Measurements from ENCODE around the gene UBTD2.
"Not testable (repeated sequence)": the region's sequence is repeated elsewhere in the genome, so short reads cannot be mapped to it uniquely, and the experiment has no call there.

Gene UBTD2, protein sequence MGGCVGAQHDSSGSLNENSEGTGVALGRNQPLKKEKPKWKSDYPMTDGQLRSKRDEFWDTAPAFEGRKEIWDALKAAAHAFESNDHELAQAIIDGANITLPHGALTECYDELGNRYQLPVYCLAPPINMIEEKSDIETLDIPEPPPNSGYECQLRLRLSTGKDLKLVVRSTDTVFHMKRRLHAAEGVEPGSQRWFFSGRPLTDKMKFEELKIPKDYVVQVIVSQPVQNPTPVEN

DNA sequence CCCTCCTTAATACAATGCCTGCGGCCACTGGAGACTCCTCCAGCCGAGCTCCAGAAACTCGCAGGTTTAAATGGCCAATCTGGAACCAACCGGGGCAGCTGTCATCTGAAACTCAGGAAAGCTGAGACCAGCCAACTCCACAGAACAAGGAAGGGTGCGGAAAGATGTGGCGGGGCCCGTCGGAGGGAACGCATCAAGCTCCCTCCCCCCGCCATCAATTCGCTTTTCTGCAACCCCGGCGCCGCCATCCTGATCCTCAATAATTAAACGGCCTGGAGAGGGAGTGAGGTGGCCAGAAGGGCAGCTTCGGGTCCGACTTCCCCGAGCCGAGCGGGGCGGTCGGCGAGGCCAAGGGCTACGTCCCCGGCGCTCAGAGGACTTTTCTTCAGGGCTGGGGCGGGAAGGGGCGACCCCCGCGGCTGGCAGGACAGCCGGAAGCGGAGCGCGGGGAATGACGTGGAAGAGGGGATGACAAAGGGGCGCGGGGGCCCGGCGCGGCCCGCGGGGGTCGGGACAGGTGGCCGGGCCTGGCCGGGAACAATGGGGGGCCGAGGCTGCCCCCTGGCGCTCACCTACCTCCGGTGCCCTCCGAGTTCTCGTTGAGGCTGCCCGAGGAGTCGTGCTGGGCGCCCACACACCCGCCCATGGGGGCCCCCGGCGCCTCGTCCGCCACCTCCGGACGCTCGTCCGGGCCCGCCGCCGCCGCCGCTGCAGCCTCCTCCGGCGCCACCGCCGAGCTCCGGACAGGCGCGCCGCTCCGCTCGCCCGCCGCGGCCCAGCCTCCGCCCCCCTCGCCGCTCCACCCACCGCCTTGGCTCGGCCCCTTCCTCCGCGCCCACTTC lies at the start of gene UBTD2:
Gene UBTD2, minus strand, starts transcription at position 745 of the 842 bp plus-strand sequence. Its CDS starts 99 bp downstream, at position 646.
- DNase-seq, result peak; percentile 69

DNA sequence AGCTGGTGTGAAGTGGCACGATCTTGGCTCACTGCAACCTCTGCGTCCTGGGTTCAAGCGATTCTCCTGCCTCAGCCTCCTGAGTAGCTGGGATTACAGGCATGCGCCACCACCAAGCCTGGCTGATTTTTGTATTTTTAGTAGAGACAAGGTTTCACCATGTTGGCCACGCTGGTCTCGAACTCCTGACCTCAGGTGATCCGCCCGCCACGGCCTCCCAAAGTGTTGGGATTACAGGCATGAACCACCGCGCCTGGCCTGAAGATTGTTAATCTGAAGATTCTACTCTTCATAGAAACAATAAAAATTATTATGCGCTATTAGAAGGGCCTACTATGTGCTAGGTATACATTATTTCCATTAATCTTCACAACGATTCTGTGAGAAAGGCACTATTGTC lies 43.3 kb upstream of the UBTD2 start:
- DNase-seq, result not testable (repeated sequence)

DNA sequence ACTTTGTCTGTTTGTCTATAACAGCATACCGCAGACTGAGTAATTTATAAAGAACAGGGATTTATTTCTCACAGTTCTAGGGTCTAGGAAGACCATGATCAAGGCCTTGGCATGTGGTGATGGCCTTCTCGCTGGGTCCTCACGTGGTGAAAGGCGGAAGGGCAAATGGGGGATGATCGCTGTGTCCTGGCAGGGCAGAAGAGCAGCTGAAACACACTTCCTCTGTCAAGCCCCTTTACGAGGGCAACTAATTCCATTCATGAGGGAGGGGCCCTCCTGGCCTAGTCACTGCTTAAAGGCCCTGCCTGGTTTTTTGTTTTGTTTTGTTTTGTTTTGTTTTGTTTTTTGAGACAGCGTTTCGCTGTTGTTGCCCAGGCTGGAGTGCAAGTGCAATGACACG lies 41.9 kb upstream of the UBTD2 start:
- no peak for DNase-seq

DNA sequence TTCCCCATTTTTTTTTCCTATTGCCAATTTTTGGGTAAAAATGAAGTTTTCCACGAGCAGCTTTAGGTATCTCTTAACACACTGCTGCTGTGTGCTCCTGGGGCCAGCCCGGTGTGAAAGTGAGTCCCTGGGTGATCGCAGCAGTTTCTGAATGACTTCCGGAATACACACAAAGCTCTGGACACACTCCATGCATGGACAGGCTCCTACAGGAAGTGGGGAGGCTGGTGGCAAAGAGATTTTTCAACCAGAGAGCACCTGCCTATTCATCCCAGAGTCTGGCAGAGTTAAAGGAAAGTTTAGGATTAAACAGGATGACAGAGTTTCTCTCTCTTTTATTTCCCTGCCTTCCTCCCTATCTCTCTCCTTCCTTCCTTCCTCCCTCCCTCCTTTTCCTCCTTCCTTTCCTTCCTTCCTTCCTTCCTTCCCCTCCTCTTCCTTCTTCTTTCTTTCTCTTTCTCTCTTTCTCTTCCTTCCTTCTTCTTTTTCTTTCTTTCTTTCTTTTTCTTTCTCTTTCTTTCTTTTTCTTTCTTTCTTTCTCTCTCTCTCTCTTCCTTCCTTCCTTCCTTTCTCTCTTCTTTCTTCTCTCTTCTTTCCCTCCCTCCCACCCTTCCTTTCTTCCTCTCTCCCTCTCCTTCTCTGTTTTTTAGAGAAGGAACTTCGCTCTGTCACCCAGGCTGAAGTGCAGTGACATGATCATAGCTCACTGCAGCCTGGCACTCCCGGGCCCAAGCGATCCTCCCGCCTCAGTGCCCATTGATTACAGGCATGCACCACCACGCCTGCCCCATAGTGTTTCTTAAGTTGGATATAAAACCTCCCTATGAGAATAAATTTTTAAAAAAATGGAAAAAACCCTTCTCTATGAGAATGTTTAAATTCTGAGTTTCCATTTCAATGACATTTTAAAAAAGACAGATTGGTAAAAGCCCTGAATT lies 38.7 kb upstream of the UBTD2 start:
- no peak for DNase-seq

DNA sequence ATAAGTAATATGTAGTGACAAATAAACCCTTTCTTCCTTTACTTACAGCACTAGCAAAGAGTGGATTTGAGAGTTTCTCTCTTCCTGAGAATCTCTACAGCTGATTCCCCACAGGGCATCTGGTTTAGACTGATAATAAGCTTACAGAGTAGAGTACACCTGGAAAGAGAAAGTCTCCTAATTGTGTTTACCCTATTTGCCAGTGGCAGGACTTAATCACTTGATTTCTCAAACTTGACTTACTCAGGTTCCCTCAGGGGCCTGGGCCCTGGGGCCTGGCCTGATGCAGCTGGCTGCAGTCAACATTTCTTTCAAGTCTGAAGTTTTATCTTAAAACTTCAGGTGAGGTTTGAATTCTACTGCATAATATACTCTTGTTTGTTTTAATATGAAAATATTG lies 38.0 kb upstream of the UBTD2 start:
- DNase-seq, result no peak

DNA sequence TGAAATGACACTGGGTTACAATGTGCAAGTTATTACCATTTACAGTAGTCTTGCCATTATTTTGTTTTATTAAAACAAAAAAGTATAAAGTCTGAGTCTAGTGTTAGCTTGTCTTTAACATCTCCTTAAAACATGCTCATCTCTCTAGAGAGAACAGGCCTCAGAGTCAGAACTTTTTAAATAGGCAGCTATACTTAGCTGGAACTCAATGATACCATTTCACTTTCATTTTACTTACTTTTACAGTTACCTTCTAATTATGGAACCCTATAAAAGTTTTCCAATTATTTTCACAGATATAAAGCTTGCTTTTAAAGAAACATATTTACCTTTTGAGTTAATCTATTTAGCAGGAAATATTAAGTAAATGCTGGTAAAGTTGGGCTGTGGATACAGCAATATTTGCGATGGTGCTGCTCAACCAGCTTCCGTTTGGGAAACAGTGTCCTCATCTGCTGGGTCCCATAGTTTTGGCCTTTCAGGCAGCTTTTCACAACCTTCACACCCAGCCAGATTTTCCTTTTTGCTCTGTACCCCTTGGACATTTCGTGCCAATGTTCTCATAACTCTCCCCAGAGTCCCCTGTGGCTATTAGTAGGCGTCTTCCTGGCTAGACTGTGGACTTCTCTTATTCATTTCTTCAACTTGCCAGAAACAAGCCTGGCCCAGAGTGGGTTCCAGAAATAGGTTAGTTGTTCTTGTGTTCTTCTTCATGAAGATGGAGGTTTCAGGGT lies 36.3 kb upstream of the UBTD2 start:
- DNase-seq, result no peak

DNA sequence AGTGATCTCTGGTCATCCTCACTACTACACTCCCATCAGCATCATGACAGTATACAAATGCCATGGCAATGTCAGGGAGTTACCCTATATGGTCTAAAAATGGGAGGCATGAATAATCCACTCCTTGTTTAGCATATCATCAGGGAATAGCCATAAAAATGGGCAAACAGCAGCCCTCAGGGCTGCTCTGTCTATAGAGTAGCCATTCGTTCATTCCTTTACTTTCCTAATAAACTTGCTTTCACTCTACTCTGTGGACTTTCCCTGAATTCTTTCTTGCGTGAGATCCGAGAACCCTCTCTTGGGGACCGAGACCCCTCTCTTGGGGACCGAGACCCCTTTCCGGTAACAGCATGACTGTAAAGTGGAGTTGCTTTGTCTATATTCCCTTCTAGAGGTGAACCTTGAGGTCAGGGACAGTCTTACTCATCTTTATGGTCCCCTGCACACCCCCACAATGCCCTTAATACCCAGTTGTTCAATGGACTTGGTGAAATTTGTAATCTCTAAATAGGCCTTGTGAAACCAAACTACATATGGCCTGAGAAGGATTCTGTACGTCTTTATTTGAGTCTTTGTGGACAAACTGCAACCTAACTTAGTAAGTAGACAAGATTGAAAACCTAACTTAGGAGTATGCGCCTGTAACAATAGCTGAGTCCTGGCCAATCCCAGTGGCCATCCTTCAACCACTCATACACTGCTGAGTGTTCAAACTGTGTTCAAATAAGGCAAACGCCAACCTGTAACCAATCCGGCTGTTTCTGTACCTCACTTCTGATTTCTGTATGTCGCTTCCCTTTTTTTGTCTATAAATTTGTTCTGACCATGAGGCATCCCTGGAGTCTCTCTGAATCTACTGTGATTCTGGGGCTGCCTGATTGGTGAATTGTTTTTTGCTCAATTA lies 32.3 kb upstream of the UBTD2 start:
- DNase-seq, result no peak

DNA sequence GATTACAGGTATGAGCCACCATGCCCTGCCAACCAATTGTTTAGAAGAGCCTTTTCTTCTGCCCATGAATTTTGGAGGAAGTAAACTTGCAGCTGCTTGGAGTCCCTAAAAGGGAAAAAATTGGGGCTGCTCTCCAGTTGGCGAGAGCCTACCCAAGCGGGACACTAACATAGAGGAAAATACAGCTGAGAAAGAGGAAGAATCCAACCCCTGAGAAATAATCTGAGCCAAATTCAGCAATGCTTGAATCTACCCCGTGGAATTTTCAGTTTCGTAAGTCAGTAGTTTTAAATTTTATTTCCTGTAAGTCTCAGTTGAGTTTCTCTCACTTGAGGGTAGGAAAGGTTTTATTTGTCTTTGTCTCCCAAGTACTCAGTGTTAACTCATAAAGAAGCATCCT lies 30.4 kb upstream of the UBTD2 start:
- no peak for DNase-seq

DNA sequence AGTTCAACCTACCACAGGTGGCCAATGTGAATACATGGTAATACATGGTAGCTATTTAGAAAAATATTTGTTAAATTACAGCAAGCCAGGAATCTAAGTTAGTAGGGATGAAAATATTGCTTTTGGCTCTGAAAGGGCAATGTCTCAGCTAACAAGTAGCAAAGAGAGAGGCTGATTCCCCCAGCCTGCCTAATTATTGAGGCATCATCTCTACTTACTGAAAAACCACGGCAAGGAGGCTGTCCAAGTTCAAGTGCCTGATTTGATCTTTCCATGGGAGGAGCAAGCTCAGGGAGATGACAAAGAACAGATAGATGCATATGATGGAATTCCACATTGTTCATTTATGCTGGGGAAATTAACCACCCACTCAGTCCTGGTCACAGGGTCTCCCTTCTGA lies 28.7 kb upstream of the UBTD2 start:
- DNase-seq, result no peak

DNA sequence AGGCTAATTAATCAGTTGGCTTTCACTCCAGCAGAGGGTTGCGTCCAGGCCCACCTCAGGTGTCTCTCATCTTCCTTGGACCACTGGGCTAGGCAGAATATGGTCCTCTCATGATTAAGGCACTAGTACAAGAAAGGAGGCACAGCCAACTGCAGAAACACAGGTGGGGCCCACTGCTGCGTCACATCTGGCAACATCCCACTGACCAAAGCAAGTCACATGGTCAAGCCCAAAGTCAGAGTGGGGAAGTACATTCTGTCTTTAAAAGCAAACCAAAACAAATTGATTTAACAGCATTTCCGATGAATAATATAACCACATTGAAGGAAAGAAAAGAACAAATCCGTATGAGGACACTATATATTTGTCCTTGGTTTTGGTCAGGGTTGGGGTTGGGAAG lies 28.0 kb upstream of the UBTD2 start:
- no peak for DNase-seq

DNA sequence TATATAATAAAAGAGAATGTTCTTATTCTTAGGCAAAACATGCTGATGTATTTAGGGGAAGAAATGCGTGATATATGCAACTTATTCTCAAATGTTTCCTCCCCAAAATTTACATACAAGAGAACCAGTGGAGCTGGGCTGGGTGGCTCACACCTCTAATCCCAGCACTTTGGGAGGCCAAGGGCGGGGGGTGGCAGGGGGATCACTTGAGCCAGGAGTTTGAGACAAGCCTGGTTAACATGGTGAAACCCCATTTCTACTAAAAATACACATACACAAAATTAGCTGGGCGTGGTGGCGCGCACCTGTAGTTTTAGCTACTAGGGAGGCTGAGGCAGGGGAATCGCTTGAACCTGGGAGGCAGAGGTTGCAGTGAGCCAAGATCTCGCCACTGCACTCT lies 27.5 kb upstream of the UBTD2 start:
- DNase-seq, result no peak

DNA sequence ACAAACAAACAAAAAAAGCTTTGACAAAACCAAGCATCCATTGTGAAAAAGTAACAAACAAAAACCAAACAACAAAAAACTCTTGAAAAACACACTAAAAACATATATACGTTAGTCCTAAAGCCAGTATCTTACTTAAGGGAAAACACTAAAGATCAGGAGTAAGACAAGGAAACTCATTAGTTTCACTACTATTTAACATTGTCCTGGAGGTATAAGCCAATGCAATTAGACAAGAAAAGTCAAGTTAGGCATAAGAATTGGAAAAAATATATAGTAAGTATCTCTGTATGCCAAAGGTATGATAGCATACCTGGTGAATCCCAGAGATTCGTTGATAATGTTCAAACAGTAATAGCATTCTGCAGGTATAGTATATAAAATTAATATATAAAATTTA lies 21.8 kb upstream of the UBTD2 start:
- no peak for DNase-seq

DNA sequence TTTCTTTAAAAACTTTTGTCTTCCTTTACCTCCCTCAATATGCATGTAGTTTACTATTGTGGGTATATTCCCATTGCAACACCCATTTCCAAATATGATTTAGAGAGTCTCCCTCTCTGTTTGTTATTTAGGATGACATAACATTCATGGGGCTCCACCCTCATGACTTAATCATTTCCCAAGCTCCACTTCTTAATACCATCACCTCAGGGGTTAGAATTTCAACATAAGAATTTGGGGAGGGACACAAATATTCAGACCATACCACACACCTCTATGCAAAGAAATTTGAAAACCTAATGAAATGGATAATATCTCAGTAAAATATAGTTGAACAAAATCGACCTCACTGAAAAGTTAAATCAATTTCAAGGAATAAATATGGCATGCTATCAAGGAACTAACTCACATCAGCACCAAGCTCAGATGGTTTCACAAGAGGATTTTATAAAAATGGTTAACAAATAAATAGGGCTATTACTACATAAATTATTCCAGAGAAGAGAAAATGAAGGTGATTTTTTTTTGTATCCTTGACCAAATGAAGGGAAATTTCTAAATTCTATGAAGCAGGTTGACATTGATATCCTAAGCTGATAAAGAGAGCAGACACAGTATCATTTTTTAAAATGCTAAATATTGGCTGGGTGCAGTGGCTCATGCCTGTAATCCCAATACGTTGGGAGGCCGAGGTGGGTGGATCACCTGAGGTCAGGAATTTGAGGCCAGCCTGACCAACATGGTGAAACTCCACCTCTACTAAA lies 20.2 kb upstream of the UBTD2 start:
- DNase-seq, result no peak

DNA sequence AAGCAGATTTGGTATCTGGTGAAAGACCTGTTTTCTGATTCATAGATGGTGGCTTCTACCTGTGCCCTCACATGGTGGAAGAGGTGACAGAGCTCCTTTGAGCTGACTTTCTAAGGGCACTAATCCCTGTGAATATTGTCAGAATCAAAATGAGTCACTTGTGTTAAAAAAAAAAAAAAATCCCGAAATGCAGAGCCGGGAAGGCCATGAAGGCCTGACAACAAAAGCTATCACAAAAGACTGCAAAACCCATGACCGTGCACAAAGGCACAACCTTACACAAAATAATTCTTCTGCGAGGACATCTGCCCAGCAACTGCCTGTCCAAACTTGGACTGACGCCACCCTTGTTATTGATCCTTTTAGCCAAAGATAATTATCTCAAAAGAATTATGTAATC lies 19.6 kb upstream of the UBTD2 start:
- no peak for DNase-seq

DNA sequence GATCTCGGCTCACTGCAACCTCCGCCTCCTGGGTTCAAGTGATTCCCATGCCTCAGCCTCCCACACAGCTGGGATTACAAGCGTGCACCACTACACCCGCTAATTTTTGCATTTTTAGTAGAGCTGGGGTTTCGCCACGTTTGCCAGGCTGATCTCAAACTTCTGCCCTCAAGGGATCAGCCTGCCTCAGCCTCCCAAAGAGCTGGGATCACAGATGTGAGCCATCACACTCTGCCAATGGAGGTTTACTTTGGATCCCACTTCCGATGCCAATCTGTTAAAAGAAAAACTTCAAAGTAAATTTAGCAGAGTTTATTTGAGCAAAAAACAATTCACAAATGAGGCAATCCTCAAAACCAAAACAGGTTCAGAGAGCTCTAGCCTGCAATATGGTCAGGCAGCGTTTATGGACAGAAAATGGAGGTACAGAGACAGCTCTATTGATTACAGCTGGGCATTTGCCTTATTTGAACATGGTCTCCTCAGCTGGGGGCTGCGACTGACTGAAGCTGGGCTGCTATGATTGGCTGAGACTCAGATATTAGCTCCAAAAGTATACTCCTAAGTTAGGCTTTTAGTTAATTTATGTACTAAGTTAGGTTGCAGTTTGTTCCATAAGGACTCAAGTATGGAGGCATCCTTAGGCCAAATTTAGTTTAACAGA lies 18.6 kb upstream of the UBTD2 start:
- DNase-seq, result no peak

DNA sequence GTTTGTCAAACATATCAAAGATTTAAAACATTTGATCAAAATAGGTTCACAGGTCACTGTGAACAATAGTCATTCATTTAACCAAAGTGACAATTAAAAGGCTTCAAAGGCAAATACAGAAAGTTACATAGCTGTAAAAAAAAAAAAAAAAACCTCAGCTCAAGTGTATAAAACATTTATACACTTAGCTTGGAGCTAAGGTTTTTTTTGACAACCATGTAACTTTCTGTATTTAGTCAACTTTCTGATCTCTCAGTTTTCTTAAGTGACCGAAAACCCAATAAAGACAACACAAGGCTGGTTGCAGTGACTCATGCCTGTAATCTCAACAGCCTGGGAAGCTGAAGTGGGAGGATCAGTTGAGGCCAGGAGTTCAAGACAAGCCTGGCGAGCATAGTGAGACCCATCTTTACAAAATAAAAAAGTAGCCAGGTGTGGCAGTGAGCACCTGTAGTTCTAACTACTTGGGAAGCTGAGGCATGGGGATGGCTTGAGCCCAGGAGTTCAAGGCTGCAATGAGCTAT lies 16.4 kb upstream of the UBTD2 start:
- no peak for DNase-seq

DNA sequence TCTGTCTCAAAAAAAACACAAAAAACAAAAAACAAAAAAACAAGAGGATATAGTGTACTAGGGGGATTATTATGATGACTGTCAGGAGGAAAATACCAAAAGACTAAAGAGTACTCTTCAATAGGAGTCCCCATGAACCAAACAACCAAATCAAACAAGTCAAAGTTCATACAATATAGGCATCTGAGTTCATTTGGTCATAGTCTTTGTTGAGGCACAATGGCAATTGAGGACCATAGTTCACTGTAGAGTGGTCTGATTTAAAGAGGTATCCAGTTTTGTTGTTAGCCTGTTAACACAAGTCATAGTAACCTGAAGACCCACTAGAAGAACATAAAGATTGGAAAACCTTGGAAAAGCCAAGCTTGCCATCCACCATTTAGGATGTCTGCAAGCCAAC lies 11.3 kb upstream of the UBTD2 start:
- DNase-seq, result no peak

DNA sequence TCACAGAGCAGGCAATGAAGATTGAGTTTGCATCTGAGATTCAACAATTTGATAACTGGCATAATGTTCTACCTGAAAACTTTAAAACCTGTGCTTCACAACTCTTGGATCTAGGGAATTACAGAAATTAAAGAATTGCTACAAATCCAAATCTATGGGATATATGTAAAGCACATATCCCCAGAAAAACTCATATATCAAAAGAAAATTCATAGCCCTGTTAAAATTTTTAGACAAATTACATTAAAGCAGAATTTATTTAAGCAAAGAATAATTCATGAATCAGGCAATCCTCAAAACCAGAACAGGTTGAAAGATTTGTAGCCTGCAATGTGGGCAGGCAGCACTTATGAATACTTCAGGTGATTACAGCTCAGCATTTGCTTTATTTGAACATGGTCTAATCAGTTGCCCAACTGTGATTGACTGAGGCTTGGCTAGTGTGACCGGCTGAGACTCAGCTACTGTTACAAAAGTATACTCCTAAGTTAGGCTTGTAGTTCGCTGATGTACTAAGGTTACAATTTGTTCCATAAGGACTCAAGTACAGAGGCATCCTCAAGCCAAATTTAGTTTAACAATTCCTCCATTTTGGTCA lies 10.3 kb upstream of the UBTD2 start:
- no peak for DNase-seq

DNA sequence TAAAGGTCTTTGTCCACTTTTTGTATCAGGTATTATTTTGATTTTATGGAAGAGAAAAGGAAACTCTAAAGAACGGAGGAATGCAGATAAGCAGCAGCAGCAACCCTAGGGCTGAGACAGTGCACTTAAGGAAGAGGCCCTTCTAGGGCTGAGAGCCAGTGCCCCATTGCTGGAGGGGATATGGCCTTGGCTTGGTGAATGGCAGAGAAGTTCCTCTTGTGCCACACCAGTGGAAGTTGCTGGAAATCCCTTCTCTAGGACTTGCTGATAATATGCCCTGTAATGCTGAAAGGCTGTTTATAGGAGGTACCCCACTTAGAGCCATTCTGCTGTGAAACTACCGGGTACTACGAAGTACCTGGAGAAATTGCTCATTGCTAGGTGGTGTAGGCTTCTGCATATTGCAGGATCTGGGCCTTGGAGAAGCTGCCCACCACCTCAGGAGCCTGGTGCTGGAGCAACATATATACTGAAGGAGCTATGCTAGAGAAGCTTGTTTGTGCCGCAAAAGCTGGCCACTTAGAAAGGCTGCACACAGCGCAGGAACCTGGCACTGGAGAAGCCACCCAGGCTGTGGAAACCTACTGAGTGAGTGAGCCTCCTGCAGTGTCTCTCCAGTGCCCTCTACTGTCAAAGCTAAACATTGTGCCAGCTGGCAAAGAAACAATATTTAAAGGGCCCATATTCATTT lies 9.6 kb upstream of the UBTD2 start:
- peak; percentile 65 for DNase-seq
